HepG2 (cell line): ENCODE data around the gene ALG3. TPM values are rescaled to one million over a fixed set of nuclear protein-coding genes. Genes with fewer than 3 reads are reported as not detected.

Experiments used
- ATAC-seq: fragments of 200-7000 bp; cut with Tn5 transposase; 3 replicates; pipeline ENCODE4 v1.9.1; 2020; ENCODE audit warnings: mild to moderate bottlenecking, moderate library complexity
- BruUV-seq: library from RNA; stranded (reverse); fragments of 400-500 nt; replicated peaks from 2 replicates; lab custom pipeline; 2021; lab: Mats Ljungman, UMichigan
- CTCF ChIA-PET: fragments of 300-600 bp; formaldehyde crosslinking; extraction: SDS; loops from one replicate; lab custom pipeline; 2021; ENCODE audit warnings: low total read pairs, inconsistent platforms, low intra/inter-chr PET ratio; lab: Yijun Ruan, JAX
- POLR2A ChIA-PET: fragments of 350-600 bp; sonication (Branson Sonifier 250); formaldehyde crosslinking; loops from one replicate; lab custom pipeline; 2020; ENCODE audit warnings: antibody characterized with exemption, inconsistent platforms; lab: Yijun Ruan, JAX
- DNase-seq: peaks from one replicate; pipeline ENCODE4 v3.0.0-alpha.2; 2015; ENCODE audit warnings: low spot score
- FAIRE-seq: peaks from 3 replicates; lab custom pipeline; 2011; peaks lifted over from hg19 to GRCh38; lab: Jason Lieb, UNC
- H2AFZ ChIP-seq: one replicate; pipeline ENCODE4 v1.6.1; 2011; ENCODE audit warnings: low read length, inconsistent platforms
- H3K27ac ChIP-seq: fragments of 300-600 bp; 3 replicates; pipeline ENCODE4 v1.8.0; 2011; ENCODE audit warnings: mixed run types, mild to moderate bottlenecking, mixed read lengths, low read length, inconsistent platforms; ENCODE audit not compliant: insufficient read depth; ENCODE audit errors: extremely low read length
- H3K27me3 ChIP-seq, 2 experiments: fragments of 200-600 bp in 1 of 2; 2 replicates in 1 of 2; 3 replicates in 1 of 2; pipeline versions ENCODE4 v1.6.0 to v1.8.0; 2011; ENCODE audit warnings: low read length in 2 of 2, mild to moderate bottlenecking in 2 of 2, moderate library complexity in 2 of 2, inconsistent platforms in 1 of 2; ENCODE audit not compliant: insufficient read depth in 2 of 2, control insufficient read depth in 1 of 2
- H3K36me3 ChIP-seq, 2 experiments: fragments of 200-600 bp in 1 of 2; replicated peaks in 1 of 2; 2 replicates in 1 of 2; 3 replicates in 1 of 2; pipeline versions ENCODE4 v1.5.1 to v1.8.0; 2011; ENCODE audit warnings: low read length in 2 of 2, inconsistent platforms in 1 of 2; ENCODE audit not compliant: insufficient read depth in 2 of 2, control insufficient read depth in 1 of 2
- H3K4me1 ChIP-seq: 2 replicates; pipeline ENCODE4 v1.5.1; 2012; ENCODE audit warnings: low read length, inconsistent platforms; ENCODE audit not compliant: insufficient read depth
- H3K4me2 ChIP-seq: 2 replicates; pipeline ENCODE4 v1.6.0; 2011; ENCODE audit warnings: low read depth, low read length, inconsistent platforms
- H3K4me3 ChIP-seq, 3 experiments: fragments of 200-600 bp in 1 of 3; sonication (generic), shearing (Covaris generic) in 1 of 3; replicated peaks in 1 of 3; 2 replicates each; pipeline ENCODE4 v1.5.1; 2011 to 2016; ENCODE audit warnings: low read length in 3 of 3, inconsistent platforms in 2 of 3, low read depth in 2 of 3, mild to moderate bottlenecking in 2 of 3, control low read depth in 1 of 3, mixed read lengths in 1 of 3; ENCODE audit not compliant: insufficient read depth in 1 of 3
- H3K79me2 ChIP-seq: one replicate; pipeline ENCODE4 v1.6.1; 2011; ENCODE audit warnings: low read length, inconsistent platforms; ENCODE audit not compliant: insufficient read depth
- H3K9ac ChIP-seq: 2 replicates; pipeline ENCODE4 v1.6.0; 2011; ENCODE audit warnings: mild to moderate bottlenecking, low read depth, low read length, inconsistent platforms; ENCODE audit not compliant: insufficient read depth
- H3K9me3 ChIP-seq: 2 replicates; pipeline ENCODE4 v1.5.1; 2012; ENCODE audit warnings: mild to moderate bottlenecking, low read length
- H4K20me1 ChIP-seq: 2 replicates; pipeline ENCODE4 v1.6.0; 2011; ENCODE audit warnings: inconsistent platforms, mild to moderate bottlenecking, low read length, moderate library complexity; ENCODE audit not compliant: insufficient read depth
- ETV5 ChIP-seq: IDR thresholded peaks from 2 replicates; pipeline ENCODE4 v1.6.1; 2018; ENCODE audit warnings: missing biosample characterization, missing genetic modification reagents, inconsistent platforms, borderline replicate concordance
- FOSL2 ChIP-seq: sonication (generic); formaldehyde crosslinking; IDR thresholded peaks from 2 replicates; pipeline ENCODE4 v1.4.0; 2020; ENCODE audit warnings: missing genetic modification reagents
- HNRNPL ChIP-seq: fragments of 200-400 bp; formaldehyde crosslinking; IDR thresholded peaks from 2 replicates; pipeline ENCODE4 v1.6.1; 2017; ENCODE audit warnings: mild to moderate bottlenecking, low read depth, low read length
- MTERF4 ChIP-seq: sonication (generic); formaldehyde crosslinking; IDR thresholded peaks from 2 replicates; pipeline ENCODE4 v1.8.0; 2023; ENCODE audit warnings: mild to moderate bottlenecking, missing genetic modification reagents
- RXRA ChIP-seq: sonication (generic); formaldehyde crosslinking; IDR thresholded peaks from 2 replicates; pipeline ENCODE4 v1.5.1; 2020; ENCODE audit warnings: missing genetic modification reagents
- ZNF3 ChIP-seq: IDR thresholded peaks from 2 replicates; pipeline ENCODE4 v1.7.0; 2017; ENCODE audit warnings: inconsistent platforms
- ZNF660 ChIP-seq: sonication (generic); formaldehyde crosslinking; IDR thresholded peaks from 2 replicates; pipeline ENCODE4 v1.5.1; 2020; ENCODE audit warnings: mild to moderate bottlenecking, low read depth, missing genetic modification reagents, borderline replicate concordance
- ZNF747 ChIP-seq: sonication (generic); formaldehyde crosslinking; IDR thresholded peaks from 2 replicates; pipeline ENCODE4 v1.8.1; 2023; ENCODE audit warnings: missing genetic modification reagents, mild to moderate bottlenecking, borderline replicate concordance
- ZNF788 ChIP-seq: sonication (generic); formaldehyde crosslinking; IDR thresholded peaks from 2 replicates; pipeline ENCODE4 v1.5.0; 2020; ENCODE audit warnings: mild to moderate bottlenecking, missing genetic modification reagents, borderline replicate concordance
- WGBS: methylation state at CpG from one replicate; pipeline ENCODE4 v1.1.6; 2017; ENCODE audit warnings: low lambda C conversion rate; 5-methylcytosine and 5-hydroxymethylcytosine counted together
- in situ Hi-C: cut with HindIII; loops from 2 replicates; pipeline ENCODE4 v1.10.0; 2017; ENCODE audit warnings: low pct_unique_long_range_greater_than_20kb; ENCODE audit not compliant: extremely low pct_ligation_motif_present
- intact Hi-C: fragments of 100-400 bp; cut with micrococcal nuclease; formaldehyde crosslinking; loops from one replicate; pipeline ENCODE4 v1.10.0; 2022; ENCODE audit not compliant: unreplicated experiment
- polyA plus RNA-seq, 8 experiments: library from polyadenylated mRNA; depleted of rRNA in 3 of 8; stranded (reverse) in 7 of 8; unstranded in 1 of 8; fragments of >200 nt; fragmentation: Illumina TruSeq in 4 of 8; extraction: Trizol in 4 of 8; gene quantifications; 2 replicates each; pipeline versions ENCODE4 v1.2.1 to v1.2.3, GENCODE V29; 2011 to 2016; ENCODE audit warnings: low read depth in 4 of 8, missing spikeins in 1 of 8, mixed read lengths in 1 of 8; ENCODE audit not compliant: insufficient read depth in 1 of 8
- total RNA-seq, 5 experiments: library from RNA; depleted of rRNA; stranded (reverse); fragments of >200 nt; fragmentation: Illumina TruSeq; extraction: Trizol; gene quantifications; 2 replicates each; pipeline ENCODE4 v1.2.3, GENCODE V29; 2016; ENCODE audit warnings: low read depth in 1 of 5
- TF ChIP-seq, protein P1 (sequence below): sonication (generic); formaldehyde crosslinking; IDR thresholded peaks from 2 replicates; pipeline ENCODE4 v1.4.0; 2020; ENCODE audit warnings: missing genetic modification reagents, mild to moderate bottlenecking, borderline replicate concordance
- TF ChIP-seq, protein P2 (sequence below): sonication (generic); formaldehyde crosslinking; IDR thresholded peaks from 2 replicates; pipeline ENCODE4 v1.8.1; 2023; ENCODE audit warnings: missing genetic modification reagents, mild to moderate bottlenecking, borderline replicate concordance

The ALG3 gene
- total and polyA plus RNA-seq, 2 of the 13 experiments (the other 11 are each of a cell fraction or from before 2014, with no cell fraction given) = 46.6 to 57.1 TPM

DNA sequence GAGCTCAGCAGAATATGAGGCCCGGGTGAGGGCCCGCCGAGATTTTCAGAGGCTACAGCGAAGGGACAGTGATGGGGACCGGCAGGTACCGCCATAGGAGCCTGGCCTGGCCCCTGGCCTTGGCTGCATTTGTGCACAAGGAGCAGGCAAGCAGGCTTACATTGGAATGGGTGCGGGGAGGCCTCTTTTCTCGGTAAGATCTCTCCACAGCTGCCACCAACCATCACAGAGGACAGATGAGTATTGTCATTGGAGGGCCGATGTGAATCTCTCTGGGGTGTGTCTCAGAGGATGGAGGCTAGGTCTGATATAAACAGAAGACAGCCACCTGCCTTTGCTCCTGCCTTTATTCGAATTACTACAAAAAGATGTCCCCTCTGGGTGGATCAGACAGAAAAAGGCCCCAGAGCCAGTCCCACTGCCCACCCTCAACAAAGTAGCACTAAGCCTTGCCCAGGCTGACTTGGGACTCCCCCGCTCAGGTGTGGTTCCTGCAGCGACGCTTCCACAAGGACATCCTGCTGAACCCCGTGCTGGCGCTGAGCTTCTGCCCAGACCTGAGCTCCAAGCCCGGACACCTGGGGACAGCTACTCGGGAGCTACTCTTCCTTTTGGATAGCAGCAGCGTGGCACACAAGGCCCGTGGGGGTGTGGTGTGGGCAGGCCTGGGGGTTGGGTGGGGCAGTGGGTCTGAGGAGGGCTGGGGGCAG lies 13.9 kb downstream of the ALG3 start (continued):
- TF ChIP-seq MTERF4 (CRISPR knock-in tag) = no peak
- TF ChIP-seq, protein P1, sequence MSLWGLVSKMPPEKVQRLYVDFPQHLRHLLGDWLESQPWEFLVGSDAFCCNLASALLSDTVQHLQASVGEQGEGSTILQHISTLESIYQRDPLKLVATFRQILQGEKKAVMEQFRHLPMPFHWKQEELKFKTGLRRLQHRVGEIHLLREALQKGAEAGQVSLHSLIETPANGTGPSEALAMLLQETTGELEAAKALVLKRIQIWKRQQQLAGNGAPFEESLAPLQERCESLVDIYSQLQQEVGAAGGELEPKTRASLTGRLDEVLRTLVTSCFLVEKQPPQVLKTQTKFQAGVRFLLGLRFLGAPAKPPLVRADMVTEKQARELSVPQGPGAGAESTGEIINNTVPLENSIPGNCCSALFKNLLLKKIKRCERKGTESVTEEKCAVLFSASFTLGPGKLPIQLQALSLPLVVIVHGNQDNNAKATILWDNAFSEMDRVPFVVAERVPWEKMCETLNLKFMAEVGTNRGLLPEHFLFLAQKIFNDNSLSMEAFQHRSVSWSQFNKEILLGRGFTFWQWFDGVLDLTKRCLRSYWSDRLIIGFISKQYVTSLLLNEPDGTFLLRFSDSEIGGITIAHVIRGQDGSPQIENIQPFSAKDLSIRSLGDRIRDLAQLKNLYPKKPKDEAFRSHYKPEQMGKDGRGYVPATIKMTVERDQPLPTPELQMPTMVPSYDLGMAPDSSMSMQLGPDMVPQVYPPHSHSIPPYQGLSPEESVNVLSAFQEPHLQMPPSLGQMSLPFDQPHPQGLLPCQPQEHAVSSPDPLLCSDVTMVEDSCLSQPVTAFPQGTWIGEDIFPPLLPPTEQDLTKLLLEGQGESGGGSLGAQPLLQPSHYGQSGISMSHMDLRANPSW (CRISPR knock-in tag) = no peak
- no peak for TF ChIP-seq ZNF3

- ATAC-seq = peak; percentile 25
- CTCF ChIA-PET = no interaction called here
- H3K4me2 ChIP-seq = no peak overlapping the region
- no peaks in the 10 kb centered on the region for H3K36me3 ChIP-seq
- intact Hi-C loops = no loop called here
- no peak overlapping the region for H3K4me3 ChIP-seq
- H3K79me2 ChIP-seq = no peaks in the 10 kb centered on the region
- BruUV-seq = no TSS peak
- H2AFZ ChIP-seq = no peak overlapping the region
- in situ Hi-C loops = loop anchor here (5.0 kb wide), 1 partner anchor 337 kb away; no protein-coding TSS in a partner anchor
- H4K20me1 ChIP-seq = no peaks in the 10 kb centered on the region
- no peaks in the 10 kb centered on the region for H3K9me3 ChIP-seq
- TF ChIP-seq HNRNPL = peak; percentile 65; the same call in 1 of the 2 replicates
- TF ChIP-seq ZNF660 = no peak
- no peak for TF ChIP-seq ZNF747
- TF ChIP-seq ETV5 (CRISPR knock-in tag) = no peak
- TF ChIP-seq, protein P2, sequence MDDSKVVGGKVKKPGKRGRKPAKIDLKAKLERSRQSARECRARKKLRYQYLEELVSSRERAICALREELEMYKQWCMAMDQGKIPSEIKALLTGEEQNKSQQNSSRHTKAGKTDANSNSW (CRISPR knock-in tag) = no peak
- TF ChIP-seq ZNF788 (CRISPR knock-in tag) = no peak
- TF ChIP-seq RXRA (CRISPR knock-in tag) = no peak
- TF ChIP-seq FOSL2 (CRISPR knock-in tag) = peak; percentile 67
- TF ChIP-seq, all 625 proteins: peak for 2
- FAIRE-seq (no peak), DNase-seq (peak; percentile 25)
- Histone ChIP-seq H3K27me3 (peaks cover 16 to 81% of the 10 kb centered on the region in 2 experiments; a peak in 4 of 5 replicates), H3K9ac (no peak overlapping the region), H3K4me1 (peaks cover 11% of the 10 kb centered on the region; the same call in 1 of the 2 replicates), H3K27ac (no peak overlapping the region)
- POLR2A ChIA-PET = no interaction called here
- WGBS = no CpG with 5 or more reads among the region's 4 CpGs
These were observed 14.5 kb downstream of the ALG3 start for GRCh38 chr3:184234224-184234623.
